WI38 (cell line): ENCODE measurements around the gene VIPR2.

ENCODE experiments used
- H3K4me3 ChIP-seq: 2 replicates; pipeline ENCODE4 v1.5.1; 2011; ENCODE audit warnings: low read depth, mild to moderate bottlenecking, control low read depth, low read length
- CTCF ChIP-seq: IDR thresholded peaks from 2 replicates; pipeline ENCODE4 v1.5.1; 2012; ENCODE audit warnings: low read depth, mild to moderate bottlenecking, control low read depth, low read length

Gene VIPR2

GRCh38 chr7:159160450-159160849 lies 15.8 kb upstream of the VIPR2 start:
- no peak overlapping the region for H3K4me3 ChIP-seq
- no peak for TF ChIP-seq CTCF

GRCh38 chr7:159159731-159160130 lies 15.1 kb upstream of the VIPR2 start:
- no peak overlapping the region for H3K4me3 ChIP-seq
- no peak for TF ChIP-seq CTCF

- H3K4me3 ChIP-seq: no peak overlapping the region
- TF ChIP-seq CTCF: no peak
These were observed 14.3 kb upstream of the VIPR2 start for GRCh38 chr7:159158888-159159405.

- no peak overlapping the region for H3K4me3 ChIP-seq
These were observed 13.6 kb upstream of the VIPR2 start for GRCh38 chr7:159158125-159158887.

GRCh38 chr7:159157714-159158113 lies 13.0 kb upstream of the VIPR2 start:
- TF ChIP-seq CTCF: no peak
- H3K4me3 ChIP-seq: no peak overlapping the region

More at GRCh38 chr7:159158125-159158887, 13.6 kb upstream of the VIPR2 start:
- no peak for TF ChIP-seq CTCF

- TF ChIP-seq CTCF: no peak
- H3K4me3 ChIP-seq: no peak overlapping the region
These were observed 12.0 kb upstream of the VIPR2 start for GRCh38 chr7:159156436-159157245.

- TF ChIP-seq CTCF: no peak
- no peak overlapping the region for H3K4me3 ChIP-seq
These were observed 10.7 kb upstream of the VIPR2 start for GRCh38 chr7:159155410-159155809.
